Fibroblast of lung (primary cell): Measurements from ENCODE around the gene OR52E8. TPM values are rescaled to one million over a fixed set of nuclear protein-coding genes. Genes with fewer than 3 reads are reported as not detected.

Experiments used
- DNase-seq, 2 donors: peaks; one replicate each; pipeline versions ENCODE4 v3.0.0 to v3.0.0-alpha.2; 2010; ENCODE audit warnings: low read depth in 2 of 2
- H2AFZ ChIP-seq: 2 replicates; pipeline ENCODE4 v1.5.1; 2012; ENCODE audit warnings: low read length, control low read depth, inconsistent platforms
- H3K27ac ChIP-seq: 2 replicates; pipeline ENCODE4 v1.5.1; 2011; ENCODE audit warnings: low read length, control low read depth; ENCODE audit not compliant: insufficient read depth
- H3K27me3 ChIP-seq: 2 replicates; pipeline ENCODE4 v1.5.1; 2011; ENCODE audit warnings: mild to moderate bottlenecking, low read length; ENCODE audit not compliant: control insufficient read depth, insufficient read depth
- H3K36me3 ChIP-seq: 2 replicates; pipeline ENCODE4 v1.5.1; 2011; ENCODE audit warnings: low read length; ENCODE audit not compliant: control insufficient read depth, insufficient read depth
- H3K4me1 ChIP-seq: 2 replicates; pipeline ENCODE4 v1.5.1; 2011; ENCODE audit warnings: low read length; ENCODE audit not compliant: control insufficient read depth, insufficient read depth; ENCODE audit errors: extremely low read depth
- H3K4me2 ChIP-seq: 2 replicates; pipeline ENCODE4 v1.5.1; 2011; ENCODE audit warnings: low read length, control low read depth; ENCODE audit not compliant: insufficient read depth; ENCODE audit errors: extremely low read depth
- H3K4me3 ChIP-seq, 4 experiments: fragments of 200-600 bp in 1 of 4; sonication (generic) in 1 of 4; replicated peaks in 1 of 4; 2 replicates each; pipeline ENCODE4 v1.5.1; 2011 to 2016; ENCODE audit warnings: low read length in 4 of 4, low read depth in 3 of 4, mild to moderate bottlenecking in 3 of 4, control low read depth in 2 of 4, inconsistent platforms in 1 of 4, mixed read lengths in 1 of 4; ENCODE audit not compliant: insufficient read depth in 1 of 4; ENCODE audit errors: control extremely low read depth in 1 of 4
- H3K79me2 ChIP-seq: 2 replicates; pipeline ENCODE4 v1.5.1; 2012; ENCODE audit warnings: mild to moderate bottlenecking, low read length, inconsistent platforms; ENCODE audit not compliant: control insufficient read depth, insufficient read depth
- H3K9ac ChIP-seq: 2 replicates; pipeline ENCODE4 v1.5.1; 2011; ENCODE audit warnings: mild to moderate bottlenecking, low read length, control low read depth; ENCODE audit not compliant: insufficient read depth
- H3K9me3 ChIP-seq: 2 replicates; pipeline ENCODE4 v1.5.1; 2012; ENCODE audit warnings: low read depth, low read length; ENCODE audit not compliant: control insufficient read depth, insufficient read depth
- H4K20me1 ChIP-seq: 2 replicates; pipeline ENCODE4 v1.5.1; 2011; ENCODE audit warnings: low read length; ENCODE audit not compliant: control insufficient read depth, insufficient read depth; ENCODE audit errors: extremely low read depth
- CTCF ChIP-seq, 2 donors: IDR thresholded peaks in 1 of 2; conservative IDR thresholded peaks in 1 of 2; 1 replicate in 1 of 2; 2 replicates in 1 of 2; pipeline ENCODE4 v1.5.1; 2011 to 2012; ENCODE audit warnings: low read length in 2 of 2, control low read depth in 1 of 2, inconsistent platforms in 1 of 2, low read depth in 1 of 2, mild to moderate bottlenecking in 1 of 2
- EZH2 ChIP-seq: IDR thresholded peaks from 2 replicates; pipeline ENCODE4 v1.5.1; 2012; ENCODE audit warnings: low read length, control low read depth, mild to moderate bottlenecking; ENCODE audit errors: missing control alignments
- polyA plus RNA-seq, 2 donors: library from polyadenylated mRNA; depleted of rRNA in 1 of 2; stranded (reverse) in 1 of 2; unstranded in 1 of 2; fragments of >200 nt; gene quantifications; 2 replicates each; pipeline ENCODE4 v1.2.1, GENCODE V29; 2011 to 2012; ENCODE audit warnings: missing spikeins in 1 of 2
- total RNA-seq: library from RNA; depleted of rRNA; stranded (reverse); fragments of >200 nt; gene quantifications from 2 replicates; pipeline ENCODE4 v1.2.1, GENCODE V29; 2014

Gene OR52E8
- total and polyA plus RNA-seq, 2 donors (not counting 1 experiment from before 2014, with no cell fraction given) = not detected

GRCh38 chr11:5881756-5882155, 24.3 kb upstream of the OR52E8 start:
- no peak for TF ChIP-seq EZH2
- TF ChIP-seq CTCF (conservative IDR thresholded peaks at IDR 0.05 in 1 of 2, IDR thresholded peaks at IDR 0.05 in 1 of 2; ENCODE audit: low read depth in 1 of 2, low read length in 2 of 2) = no peak

GRCh38 chr11:5880329-5880728, 22.8 kb upstream of the OR52E8 start, which contains the start of gene OR52E4:
Gene OR52E4, plus strand, starts transcription at chr11:5880629. Its CDS starts 3,664 bp downstream, at chr11:5884293.
- no peak for TF ChIP-seq EZH2
- no peak for TF ChIP-seq CTCF (conservative IDR thresholded peaks at IDR 0.05 in 1 of 2, IDR thresholded peaks at IDR 0.05 in 1 of 2; ENCODE audit: low read depth in 1 of 2, low read length in 2 of 2)
- no peaks in the 10 kb centered on the region for H3K27me3 ChIP-seq

More at GRCh38 chr11:5881756-5882155, 24.3 kb upstream of the OR52E8 start:
- H3K4me2 ChIP-seq = no peak overlapping the region
- no peaks in the 10 kb centered on the region for H3K4me1 ChIP-seq
- no peaks in the 10 kb centered on the region for H4K20me1 ChIP-seq
- H3K9ac ChIP-seq = no peak overlapping the region
- no peaks in the 10 kb centered on the region for H3K36me3 ChIP-seq
- no peaks in the 10 kb centered on the region for H3K9me3 ChIP-seq
- no peak overlapping the region for H3K27ac ChIP-seq
- no peak overlapping the region for H2AFZ ChIP-seq
- DNase-seq = no peak
- no peaks in the 10 kb centered on the region for H3K79me2 ChIP-seq
- H3K4me3 ChIP-seq = no peak overlapping the region
- H3K27me3 ChIP-seq = no peaks in the 10 kb centered on the region

GRCh38 chr11:5878564-5878963, 21.1 kb upstream of the OR52E8 start:
- Histone ChIP-seq H3K27me3 (no peaks in the 10 kb centered on the region), H4K20me1 (no peaks in the 10 kb centered on the region), H3K27ac (no peak overlapping the region), H3K9ac (no peak overlapping the region), H3K4me1 (no peaks in the 10 kb centered on the region), H3K79me2 (no peaks in the 10 kb centered on the region), H2AFZ (no peak overlapping the region), H3K9me3 (no peaks in the 10 kb centered on the region), H3K4me2 (no peak overlapping the region), H3K36me3 (no peaks in the 10 kb centered on the region), H3K4me3 (no peak overlapping the region)
- TF ChIP-seq CTCF (conservative IDR thresholded peaks at IDR 0.05 in 1 of 2, IDR thresholded peaks at IDR 0.05 in 1 of 2; ENCODE audit: low read depth in 1 of 2, low read length in 2 of 2) = no peak
- no peak for TF ChIP-seq EZH2
- DNase-seq = no peak

More at GRCh38 chr11:5880329-5880728, 22.8 kb upstream of the OR52E8 start, which contains the start of gene OR52E4:
- Histone ChIP-seq H3K4me1 (no peaks in the 10 kb centered on the region), H2AFZ (no peak within 1 kb of the TSS), H3K9ac (no peak within 1 kb of the TSS), H3K27ac (no peak within 1 kb of the TSS), H3K79me2 (no peaks in the 10 kb centered on the region), H4K20me1 (no peaks in the 10 kb centered on the region), H3K36me3 (no peaks in the 10 kb centered on the region), H3K9me3 (no peaks in the 10 kb centered on the region), H3K4me3 (no peak within 1 kb of the TSS), H3K4me2 (no peak within 1 kb of the TSS)
- no peak for DNase-seq
